Measurements from ENCODE around the gene DLG3. TPM values are rescaled to one million over a fixed set of nuclear protein-coding genes. Genes with fewer than 3 reads are reported as not detected.
A peak's percentile ranks its signal among the peaks of the same experiment; 100 is the strongest.

Gene DLG3
- total RNA-seq, 1 experiment from 2014 or later = 1.9 TPM

DNA sequence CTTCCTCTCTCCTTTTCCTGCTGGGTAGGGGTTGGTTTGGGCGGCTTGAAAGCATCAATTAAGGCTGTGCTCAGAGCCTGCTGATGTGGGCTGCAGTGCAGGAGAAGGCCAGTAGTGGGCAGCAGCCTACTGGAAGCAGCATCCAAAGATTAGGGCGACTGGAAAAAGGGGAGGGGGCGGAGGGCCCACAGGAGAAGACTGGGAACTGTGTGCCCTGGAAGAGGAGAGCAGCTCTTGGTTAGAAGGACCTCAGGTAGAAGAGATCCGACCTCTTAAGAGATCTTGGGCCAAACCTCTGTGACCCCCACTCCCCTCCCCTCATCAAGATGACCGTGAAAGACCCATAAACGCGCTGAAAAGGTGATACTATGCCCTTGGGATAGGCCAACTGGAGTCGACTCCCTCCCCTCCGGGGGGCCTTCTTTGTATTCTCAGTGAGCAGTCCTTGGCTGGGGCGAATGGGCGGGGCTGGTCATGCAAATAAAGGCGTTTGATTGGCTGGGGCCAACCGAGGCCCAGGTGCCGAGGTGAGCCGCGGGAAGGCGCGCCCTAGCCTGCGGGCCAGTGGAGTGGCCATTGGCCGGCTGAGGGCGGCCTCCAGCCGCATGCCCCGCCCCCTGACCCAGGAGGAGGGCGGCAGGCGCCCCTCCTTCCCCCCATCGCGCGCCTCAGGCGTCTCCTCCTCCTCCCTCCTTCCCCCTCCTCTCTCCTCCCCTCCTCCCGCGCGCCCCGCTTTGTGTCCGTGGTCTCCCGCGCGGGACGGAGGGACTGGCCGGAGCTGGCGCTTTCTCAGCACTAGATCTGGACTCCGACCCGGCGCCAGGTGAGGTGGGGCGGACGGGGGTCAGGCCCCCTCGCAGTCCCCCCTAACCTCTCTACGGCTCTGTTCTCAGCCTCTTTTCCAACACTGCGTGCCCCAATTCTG lies 10.1 kb downstream of the DLG3 start:
- Histone ChIP-seq H3K9me3 (no peaks in the 10 kb centered on the region), H3K27me3 (no peaks in the 10 kb centered on the region), H3K4me3 (no peak overlapping the region), H3K36me3 (no peaks in the 10 kb centered on the region)
- DNase-seq = no peak

DNA sequence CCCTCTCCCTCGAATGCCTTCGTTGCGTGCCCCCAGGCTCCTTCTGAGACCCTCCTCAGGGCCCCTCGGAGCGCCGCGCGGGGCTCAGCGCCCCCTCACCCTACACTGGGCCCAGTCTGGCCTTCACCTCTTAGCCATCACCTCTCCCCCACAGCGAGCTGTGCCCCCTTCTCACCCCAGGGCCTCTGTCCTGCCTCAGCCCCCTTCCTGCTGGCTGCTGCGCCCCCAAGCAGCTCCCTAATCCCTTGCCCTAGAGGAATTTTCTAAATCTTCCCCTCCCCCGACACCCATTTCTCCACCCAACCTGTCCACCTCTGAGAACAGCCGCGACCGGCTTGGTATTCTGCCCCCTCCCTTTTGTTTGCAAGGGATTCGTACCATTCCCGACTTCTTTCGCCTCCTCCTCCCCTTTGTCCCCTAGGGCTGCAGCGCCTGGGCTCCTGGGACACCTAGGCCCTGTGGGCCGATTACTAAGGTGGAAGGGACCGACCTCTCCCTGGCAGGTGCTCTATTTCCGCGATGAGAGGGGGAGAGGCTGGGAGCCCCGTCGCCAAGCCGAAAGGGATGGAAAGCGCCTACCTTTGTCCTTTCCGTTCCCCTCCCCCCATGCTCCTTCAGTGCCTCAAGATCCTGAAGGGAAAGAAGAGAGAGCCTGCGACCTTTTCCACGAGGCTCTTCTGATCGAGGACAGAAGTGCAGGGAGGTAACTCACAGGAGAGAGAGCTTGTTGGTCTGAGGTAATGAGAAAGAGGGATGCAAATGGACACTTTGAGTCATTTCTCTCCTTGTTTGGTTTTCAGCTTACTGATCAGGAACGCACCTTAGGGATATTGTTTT lies 10.9 kb downstream of the DLG3 start:
- no peak for DNase-seq
- no peaks in the 10 kb centered on the region for H3K9me3 ChIP-seq
- no peak overlapping the region for H3K4me3 ChIP-seq
- H3K27me3 ChIP-seq = no peaks in the 10 kb centered on the region
- no peaks in the 10 kb centered on the region for H3K36me3 ChIP-seq

DNA sequence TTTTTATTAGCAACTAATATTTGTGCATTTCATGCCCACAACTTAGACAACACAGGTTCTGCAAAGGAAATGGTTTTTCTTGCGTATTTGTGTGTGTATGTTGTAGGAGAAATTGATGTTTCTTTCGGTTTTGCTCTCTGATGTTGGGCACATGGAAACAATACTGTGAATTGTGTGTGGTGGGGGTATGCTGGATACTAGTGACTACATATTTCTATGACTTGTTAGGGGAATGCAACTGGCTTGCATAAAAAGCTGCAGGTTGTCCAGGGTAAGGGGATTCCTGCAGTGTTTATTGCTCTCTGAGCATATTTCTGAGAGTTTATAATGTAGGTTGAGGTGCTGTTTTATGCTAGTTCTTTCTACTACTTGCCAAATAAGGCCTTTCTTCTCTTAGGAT lies 11.6 kb downstream of the DLG3 start:
- Histone ChIP-seq H3K4me3 (no peak overlapping the region), H3K27me3 (no peaks in the 10 kb centered on the region), H3K9me3 (no peaks in the 10 kb centered on the region), H3K36me3 (no peaks in the 10 kb centered on the region)
- DNase-seq = no peak

DNA sequence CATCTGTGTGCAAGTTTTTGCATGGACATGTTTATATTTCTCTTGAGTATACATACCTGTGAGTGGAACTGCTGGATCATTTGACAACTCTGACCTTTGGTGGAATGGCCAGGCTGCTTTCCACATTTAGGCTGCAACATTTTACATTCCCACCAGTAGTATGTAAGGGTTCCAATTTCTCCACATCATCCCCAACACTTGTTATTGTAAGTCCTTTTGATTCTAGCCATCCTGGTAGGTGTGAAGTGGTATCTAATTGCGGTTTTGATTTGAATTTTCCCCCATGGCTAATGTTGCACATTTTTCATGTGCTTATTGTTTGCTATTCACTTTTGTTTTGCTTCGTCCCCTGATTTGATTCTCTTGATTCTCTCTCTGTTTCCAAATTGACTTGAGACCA lies 16.4 kb downstream of the DLG3 start:
- H3K4me3 ChIP-seq = no peak overlapping the region
- no peaks in the 10 kb centered on the region for H3K9me3 ChIP-seq
- H3K36me3 ChIP-seq = no peaks in the 10 kb centered on the region
- no peak for DNase-seq
- H3K27me3 ChIP-seq = no peaks in the 10 kb centered on the region

DNA sequence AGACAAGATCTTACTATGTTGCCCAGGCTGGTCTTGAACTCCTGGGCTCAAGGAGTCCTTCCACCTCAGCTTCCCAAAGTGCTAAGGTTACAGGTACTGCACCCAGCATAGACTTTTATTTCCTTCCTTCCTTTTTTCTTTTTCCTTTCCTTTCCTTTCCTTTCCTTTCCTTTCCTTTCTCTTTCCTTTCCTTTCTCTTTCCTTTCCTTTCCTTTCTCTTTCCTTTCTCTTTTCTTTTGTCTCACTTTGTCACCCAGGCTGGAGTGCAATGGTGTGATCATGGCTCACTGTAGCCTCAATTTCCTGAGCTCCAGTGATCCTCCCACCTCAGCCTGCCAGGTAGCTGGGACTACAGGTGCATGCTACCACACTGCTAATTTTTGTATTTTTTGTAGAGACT lies 19.4 kb downstream of the DLG3 start:
- no peak for DNase-seq
- no peaks in the 10 kb centered on the region for H3K27me3 ChIP-seq
- H3K36me3 ChIP-seq = no peaks in the 10 kb centered on the region
- no peak overlapping the region for H3K4me3 ChIP-seq
- no peaks in the 10 kb centered on the region for H3K9me3 ChIP-seq

DNA sequence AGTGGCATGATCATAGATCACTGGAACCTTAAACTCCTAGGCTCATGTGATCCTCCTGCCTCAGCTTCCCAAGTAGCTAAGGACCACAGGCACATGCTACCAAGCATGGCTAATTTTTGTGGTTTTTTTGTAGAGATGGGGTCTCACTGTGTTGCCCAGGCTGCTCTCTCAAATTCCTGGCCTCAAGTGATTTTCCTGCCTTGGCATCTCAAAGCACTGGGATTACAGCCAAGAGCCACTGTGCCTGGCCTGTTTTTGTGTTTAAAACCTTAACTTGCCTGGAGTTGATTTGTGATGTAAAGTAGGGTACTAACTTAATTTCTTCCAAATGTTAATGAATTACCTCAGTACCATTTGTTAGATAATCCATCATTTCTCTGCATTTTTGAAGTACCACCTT lies 22.3 kb downstream of the DLG3 start:
- no peaks in the 10 kb centered on the region for H3K36me3 ChIP-seq
- no peaks in the 10 kb centered on the region for H3K27me3 ChIP-seq
- H3K9me3 ChIP-seq = no peaks in the 10 kb centered on the region
- DNase-seq = no peak
- no peak overlapping the region for H3K4me3 ChIP-seq

DNA sequence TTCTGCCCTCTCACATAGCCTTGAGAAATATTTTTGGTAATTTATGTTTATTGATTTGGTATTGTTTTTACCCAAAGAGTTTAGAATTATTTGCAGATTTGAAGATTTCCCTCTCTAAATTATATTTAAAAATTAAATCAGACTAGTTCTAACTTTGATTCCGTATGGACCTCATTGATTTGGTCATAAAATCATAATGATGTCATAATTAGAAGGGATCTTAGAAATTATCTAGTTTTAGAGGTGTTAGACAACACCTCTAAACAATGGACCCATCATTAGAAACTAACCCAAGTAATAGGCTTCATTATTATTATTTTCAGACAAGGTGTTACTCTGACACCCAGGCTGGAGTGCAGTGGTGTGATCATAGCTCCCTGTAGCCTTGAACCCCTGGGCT lies 24.1 kb downstream of the DLG3 start:
- DNase-seq = no peak
- Histone ChIP-seq H3K27me3 (no peaks in the 10 kb centered on the region), H3K36me3 (no peaks in the 10 kb centered on the region), H3K9me3 (no peaks in the 10 kb centered on the region), H3K4me3 (no peak overlapping the region)

DNA sequence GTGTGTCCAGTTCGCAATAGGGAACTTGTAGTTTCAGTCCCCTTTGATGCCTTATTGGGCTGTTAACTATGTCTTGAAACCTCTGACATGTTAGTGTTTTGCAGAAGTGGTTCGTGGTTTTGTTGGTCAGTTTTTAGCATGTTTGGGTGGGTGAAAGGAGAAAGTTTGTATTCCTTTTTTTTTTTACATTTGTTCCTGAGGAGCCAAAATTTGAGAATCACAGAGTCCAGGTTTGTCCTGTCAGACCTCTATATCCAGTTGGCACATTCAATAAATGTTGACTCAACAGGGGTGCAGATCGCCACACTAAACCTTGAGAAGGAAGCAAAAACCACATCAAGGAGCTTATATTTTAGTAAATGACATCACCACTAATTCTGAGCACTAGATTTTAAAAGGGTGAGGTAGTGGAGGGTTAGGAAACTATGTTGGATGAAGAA lies 26.2 kb downstream of the DLG3 start:
- Histone ChIP-seq H3K4me3 (no peak overlapping the region), H3K9me3 (no peaks in the 10 kb centered on the region), H3K36me3 (no peaks in the 10 kb centered on the region), H3K27me3 (no peaks in the 10 kb centered on the region)
- no peak for DNase-seq

DNA sequence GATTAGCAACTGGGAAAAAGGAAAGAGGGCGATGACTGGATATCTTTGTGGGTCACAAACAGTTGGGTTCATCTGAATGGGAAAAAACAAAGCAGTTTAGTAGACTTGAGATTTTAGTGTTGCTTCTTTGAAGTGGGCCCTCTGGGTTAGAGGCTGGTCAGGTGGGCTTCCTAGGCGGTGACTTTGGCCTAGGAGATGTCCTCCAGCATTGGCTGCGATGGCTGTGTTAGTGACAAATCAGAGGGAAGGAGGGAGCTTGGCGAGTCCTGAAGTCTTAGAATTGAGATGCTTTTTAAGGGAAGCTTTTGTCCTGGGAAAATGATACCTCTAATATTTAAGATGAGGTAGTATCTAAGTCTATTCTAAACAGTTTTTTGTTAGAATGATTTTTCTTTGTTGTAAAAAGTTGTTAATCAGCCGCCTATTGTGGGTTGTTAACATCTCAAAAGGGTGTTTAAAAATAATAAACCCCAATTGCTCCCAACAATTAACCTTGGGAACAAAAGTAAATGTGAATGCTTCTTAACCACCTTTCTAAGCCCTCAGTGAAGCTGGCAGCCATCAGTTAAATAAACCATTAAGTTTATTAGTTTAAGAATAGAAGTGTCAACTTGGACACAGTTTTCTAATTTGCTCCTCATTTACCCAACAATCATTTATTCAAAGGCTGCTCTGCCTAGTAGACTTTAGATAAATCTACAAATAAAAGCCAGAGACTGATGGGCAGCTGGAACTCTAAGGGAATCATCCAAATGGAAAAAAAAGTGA lies 31.7 kb downstream of the DLG3 start:
- Histone ChIP-seq H3K4me3 (no peak overlapping the region), H3K9me3 (no peaks in the 10 kb centered on the region), H3K27me3 (no peaks in the 10 kb centered on the region), H3K36me3 (no peaks in the 10 kb centered on the region)
- DNase-seq = no peak

DNA sequence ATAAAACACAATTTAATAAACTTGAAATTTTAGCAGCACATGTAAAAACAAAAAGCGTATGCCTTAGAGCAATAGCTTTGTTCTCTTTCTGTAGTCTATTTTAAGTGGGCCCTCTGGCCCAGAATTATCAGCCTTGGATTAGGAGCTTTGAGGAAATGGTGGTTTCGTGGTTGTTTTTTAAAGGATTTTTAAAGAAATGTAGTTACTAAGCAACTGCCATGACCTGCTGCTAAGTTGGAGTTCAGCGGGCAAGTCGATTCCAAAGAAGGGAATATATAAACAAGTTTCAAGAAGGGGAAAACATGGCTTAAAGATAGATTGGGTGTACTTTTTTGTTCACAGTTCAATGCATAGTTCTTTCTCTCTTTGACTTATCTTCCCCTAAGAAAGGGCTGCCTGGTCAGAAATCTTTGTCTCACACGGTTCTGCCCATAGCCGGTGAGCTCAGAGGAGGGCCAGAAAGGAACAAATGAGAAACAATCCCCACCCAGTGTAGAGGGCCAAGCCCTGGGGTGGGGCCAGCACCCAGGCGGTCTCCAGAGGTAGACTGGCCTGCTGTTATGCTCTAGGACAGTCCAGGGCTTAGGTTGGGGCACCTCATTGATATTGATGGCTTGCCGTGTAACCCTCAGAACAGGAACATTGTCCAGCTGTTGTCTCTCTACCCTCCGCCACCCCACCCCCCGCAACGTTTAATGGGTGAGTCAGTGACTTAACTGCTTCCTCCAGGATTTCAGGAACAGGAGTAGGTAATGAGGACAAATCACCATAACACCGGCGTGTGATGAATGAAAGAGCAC lies 32.5 kb downstream of the DLG3 start:
- Histone ChIP-seq H3K27me3 (no peaks in the 10 kb centered on the region), H3K4me3 (no peak overlapping the region), H3K9me3 (no peaks in the 10 kb centered on the region), H3K36me3 (no peaks in the 10 kb centered on the region)
- DNase-seq = peak; percentile 7

DNA sequence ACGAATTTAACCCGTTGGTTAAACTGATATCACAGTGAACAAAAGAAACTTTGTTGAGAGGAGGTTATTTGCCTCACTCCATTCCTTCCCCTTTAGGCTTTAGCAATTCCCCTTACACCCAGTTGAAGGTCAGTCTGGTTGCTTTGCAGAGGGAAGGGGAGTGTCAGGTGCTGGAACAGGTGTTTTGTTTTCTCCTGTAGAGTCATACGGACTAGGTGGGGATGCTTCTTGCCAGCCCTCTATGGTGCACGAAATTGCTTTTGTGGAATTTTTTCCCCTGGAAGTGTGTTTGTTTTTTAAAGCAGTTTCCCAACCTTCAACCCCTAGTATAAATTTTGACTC lies 33.1 kb downstream of the DLG3 start:
- Histone ChIP-seq H3K27me3 (no peaks in the 10 kb centered on the region), H3K4me3 (no peak overlapping the region), H3K36me3 (no peaks in the 10 kb centered on the region), H3K9me3 (no peaks in the 10 kb centered on the region)
- DNase-seq = no peak

DNA sequence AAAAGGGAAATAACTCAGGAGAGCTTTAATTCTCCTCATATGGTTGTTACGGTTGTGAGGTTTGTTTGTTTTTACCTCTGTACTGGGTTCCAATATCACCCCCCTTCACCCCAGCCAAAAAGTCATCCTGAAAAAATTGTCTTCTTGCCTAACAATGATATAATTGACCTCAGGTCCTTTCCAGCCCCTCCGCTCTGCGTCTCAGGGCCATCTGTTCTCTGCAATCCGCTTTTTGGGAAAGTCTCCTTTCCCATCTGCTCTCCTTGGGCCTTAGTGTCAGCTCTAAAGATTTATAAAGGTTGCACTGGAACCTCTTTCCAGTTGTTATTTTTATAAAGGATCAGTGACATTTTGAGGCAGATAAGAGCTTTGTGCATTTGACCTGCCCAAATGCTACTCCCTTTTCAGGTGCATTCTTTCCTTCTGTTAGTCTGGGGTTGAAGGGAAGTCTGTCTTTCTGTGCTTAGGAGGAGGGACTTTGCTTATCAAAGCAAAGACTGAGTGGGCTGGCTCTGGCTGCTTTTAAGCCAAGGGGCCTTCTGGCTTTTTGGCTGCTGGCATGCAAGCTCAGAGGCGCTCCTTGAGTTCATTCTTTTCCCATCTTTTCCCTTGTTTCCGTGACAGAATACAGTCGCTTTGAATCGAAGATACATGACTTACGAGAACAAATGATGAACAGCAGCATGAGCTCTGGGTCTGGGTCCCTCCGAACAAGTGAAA lies 34.1 kb downstream of the DLG3 start:
- Histone ChIP-seq H3K27me3 (no peaks in the 10 kb centered on the region), H3K9me3 (no peaks in the 10 kb centered on the region), H3K4me3 (no peak overlapping the region), H3K36me3 (no peaks in the 10 kb centered on the region)
- DNase-seq = no peak

DNA sequence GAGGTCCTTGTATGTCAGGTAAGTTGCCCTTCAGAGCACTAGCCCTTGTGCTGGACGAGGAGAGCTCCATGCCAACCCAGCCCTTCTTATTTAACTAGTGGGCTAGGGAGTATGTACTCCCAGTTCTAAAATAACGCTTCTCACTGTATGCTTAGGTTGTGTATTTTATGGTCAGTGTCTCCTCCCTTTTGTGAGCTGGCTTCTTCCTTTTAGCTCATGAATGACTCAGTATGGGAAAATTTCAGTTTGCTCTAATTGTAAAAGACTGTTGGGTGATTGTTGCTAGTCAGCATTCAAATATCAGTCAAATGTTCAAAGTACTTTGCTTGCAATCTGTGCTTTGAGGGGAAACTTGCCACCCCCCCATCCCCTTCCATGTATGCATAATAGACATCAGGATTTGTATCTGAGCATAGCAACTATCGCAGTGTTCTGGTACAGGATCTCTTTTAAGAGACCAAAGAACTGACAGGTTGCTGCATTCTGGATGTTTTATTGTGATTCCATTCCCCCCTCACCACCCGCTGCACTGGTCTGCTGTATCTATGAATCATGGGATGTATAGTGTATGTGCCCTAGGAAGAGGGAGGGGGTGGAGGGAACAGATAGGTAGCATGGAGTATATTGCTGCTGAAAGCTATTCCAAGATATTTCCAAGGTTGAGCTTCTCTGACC lies 34.7 kb downstream of the DLG3 start:
- no peaks in the 10 kb centered on the region for H3K9me3 ChIP-seq
- DNase-seq = no peak
- H3K36me3 ChIP-seq = no peaks in the 10 kb centered on the region
- H3K27me3 ChIP-seq = no peaks in the 10 kb centered on the region
- H3K4me3 ChIP-seq = no peak overlapping the region

DNA sequence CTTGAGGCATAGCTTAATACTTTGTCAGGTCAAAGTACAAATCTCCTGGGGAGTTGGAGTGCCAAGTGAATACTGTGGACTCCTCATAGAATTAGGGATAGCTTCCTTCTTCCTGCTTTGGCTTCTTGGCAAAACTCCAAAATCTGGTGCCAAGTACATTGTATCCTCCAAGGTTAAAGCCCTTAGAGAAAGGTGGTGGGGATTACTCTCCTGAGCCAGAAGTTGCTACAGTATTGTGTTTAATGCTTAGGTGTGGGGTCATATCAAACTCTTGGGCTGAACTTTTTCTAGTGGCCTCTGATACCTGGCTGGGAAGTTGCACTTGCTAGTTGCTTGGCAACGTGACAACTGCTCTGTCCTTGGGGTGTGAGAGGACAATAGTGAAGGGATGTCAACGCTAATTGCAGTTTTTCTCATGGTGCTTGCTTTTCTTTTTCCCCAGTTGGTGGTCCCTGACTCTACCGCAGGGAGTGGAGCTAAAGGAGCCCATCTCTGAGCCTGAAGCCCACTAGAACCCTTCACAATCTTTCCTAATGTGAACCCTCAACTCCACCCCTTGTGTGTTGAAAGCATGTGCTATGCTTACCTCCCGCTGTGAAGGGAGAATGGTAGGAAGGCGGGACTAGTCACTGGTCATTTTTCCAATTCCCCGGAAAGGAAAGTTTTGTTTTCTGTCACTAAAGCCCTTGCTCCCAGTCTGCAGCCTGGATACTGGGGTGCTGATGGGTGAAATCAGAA lies 35.5 kb downstream of the DLG3 start:
- Histone ChIP-seq H3K9me3 (no peaks in the 10 kb centered on the region), H3K36me3 (no peaks in the 10 kb centered on the region), H3K4me3 (no peak overlapping the region), H3K27me3 (no peaks in the 10 kb centered on the region)
- no peak for DNase-seq

DNA sequence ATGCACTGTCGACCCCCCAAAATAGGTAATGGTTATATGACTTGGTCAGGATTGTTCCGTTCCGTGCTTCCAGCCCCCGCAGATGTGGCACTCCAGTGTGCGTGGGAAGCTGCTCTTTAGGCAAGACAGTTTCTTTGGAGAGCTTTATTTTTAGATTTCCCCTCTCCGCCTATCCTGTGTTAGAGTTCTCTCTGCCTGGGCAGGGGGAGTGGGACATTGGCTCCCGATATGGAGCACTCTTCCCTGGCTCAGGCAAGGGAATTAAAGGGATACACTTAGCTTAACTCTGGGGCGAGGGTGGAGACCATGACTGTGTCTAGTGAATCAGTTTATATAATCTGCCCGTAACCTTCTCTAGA lies 36.0 kb downstream of the DLG3 start:
- no peak overlapping the region for H3K4me3 ChIP-seq
- no peaks in the 10 kb centered on the region for H3K27me3 ChIP-seq
- H3K36me3 ChIP-seq = no peaks in the 10 kb centered on the region
- H3K9me3 ChIP-seq = no peaks in the 10 kb centered on the region
- no peak for DNase-seq
